GM12875 (cell line): ENCODE results near the gene ERRFI1.
"Not testable (repeated sequence)": the region's sequence is repeated elsewhere in the genome, so short reads cannot be mapped to it uniquely, and the experiment has no call there.

Experiments used
- H3K4me3 ChIP-seq: one replicate; pipeline ENCODE4 v1.5.1; 2011; ENCODE audit warnings: low read depth, low read length, control low read depth
- CTCF ChIP-seq: IDR thresholded peaks from 2 replicates; pipeline ENCODE4 v1.5.1; 2011; ENCODE audit warnings: low read depth, mild to moderate bottlenecking, control low read depth, inconsistent platforms, low read length, moderate library complexity, borderline replicate concordance; ENCODE audit not compliant: insufficient read depth

ERRFI1 gene

GRCh38 chr1:8026153-8026975, at the start of gene ERRFI1:
ERRFI1 (minus strand) TSS chr1:8026309; CDS start chr1:8015619, 10,690 bp downstream.
- H3K4me3 ChIP-seq, result peak within 1 kb of the TSS; percentile 51
- TF ChIP-seq CTCF, result no peak

- H3K4me3 ChIP-seq, result no peak overlapping the region
- TF ChIP-seq CTCF, result no peak
These were observed 49.5 kb upstream of the ERRFI1 start for GRCh38 chr1:8075511-8076051.

GRCh38 chr1:8073112-8073855, 47.2 kb upstream of the ERRFI1 start:
- H3K4me3 ChIP-seq, result no peak overlapping the region
- TF ChIP-seq CTCF, result no peak

- no peak overlapping the region for H3K4me3 ChIP-seq
- TF ChIP-seq CTCF, result no peak
These were observed 44.3 kb upstream of the ERRFI1 start for GRCh38 chr1:8070381-8070811.

GRCh38 chr1:8069614-8070320, 43.7 kb upstream of the ERRFI1 start:
- not testable (repeated sequence) for H3K4me3 ChIP-seq

GRCh38 chr1:8065369-8065768, 39.3 kb upstream of the ERRFI1 start:
- H3K4me3 ChIP-seq, result no peak overlapping the region
- no peak for TF ChIP-seq CTCF

GRCh38 chr1:8063298-8064036, 37.4 kb upstream of the ERRFI1 start:
- no peak for TF ChIP-seq CTCF
- H3K4me3 ChIP-seq, result no peak overlapping the region
